DOHH2 (cell line): ENCODE measurements around the gene SMAD5.

ENCODE experiments used
- CTCF ChIP-seq: fragments of 200-600 bp; sonication (generic); IDR thresholded peaks from one replicate; pipeline ENCODE4 v1.5.1; 2014; ENCODE audit warnings: antibody characterized with exemption, mild to moderate bottlenecking, low read depth, low read length; ENCODE audit not compliant: poor library complexity, severe bottlenecking
- EZH2phosphoT487 ChIP-seq: fragments of 200-600 bp; sonication (generic); IDR thresholded peaks from 2 replicates; pipeline ENCODE4 v1.6.1; 2017; ENCODE audit warnings: borderline replicate concordance, mild to moderate bottlenecking, antibody characterized with exemption, low read length, moderate library complexity, mixed read lengths

GRCh38 chr5:136094913-136095641 lies 37.6 kb upstream of the SMAD5 start:
- TF ChIP-seq CTCF (no peak), EZH2phosphoT487 (no peak)
